DND-41 (cell line): ENCODE results near the gene GLS.

Experiments
- ATAC-seq: fragments of 200-7000 bp; cut with Tn5 transposase; 3 replicates; pipeline ENCODE4 v1.9.1; 2021; ENCODE audit warnings: low read depth; ENCODE audit not compliant: insufficient read depth
- DNase-seq: peaks from one replicate; pipeline ENCODE4 v3.0.0-alpha.2; 2020
- H2AFZ ChIP-seq: 2 replicates; pipeline ENCODE4 v1.6.0; 2012; ENCODE audit warnings: low read depth, low read length
- H3K27ac ChIP-seq: 2 replicates; pipeline ENCODE4 v1.5.1; 2012; ENCODE audit warnings: low read length, inconsistent platforms
- H3K27me3 ChIP-seq: fragments of 200-600 bp; sonication (generic); 2 replicates; pipeline ENCODE4 v1.6.0; 2012; ENCODE audit warnings: low read length, mild to moderate bottlenecking, inconsistent platforms; ENCODE audit not compliant: insufficient read depth, poor library complexity
- H3K36me3 ChIP-seq: 2 replicates; pipeline ENCODE4 v1.5.1; 2012; ENCODE audit warnings: low read length, inconsistent platforms; ENCODE audit not compliant: insufficient read depth
- H3K4me1 ChIP-seq: 2 replicates; pipeline ENCODE4 v1.5.1; 2012; ENCODE audit warnings: mild to moderate bottlenecking, low read length; ENCODE audit not compliant: insufficient read depth
- H3K4me2 ChIP-seq: 2 replicates; pipeline ENCODE4 v1.6.0; 2012; ENCODE audit warnings: mild to moderate bottlenecking, moderate library complexity, low read length, inconsistent platforms; ENCODE audit not compliant: insufficient read depth
- H3K4me3 ChIP-seq, 2 experiments: fragments of 200-600 bp in 1 of 2; shearing (Covaris generic) in 1 of 2; 2 replicates each; pipeline ENCODE4 v1.5.1; 2012 to 2016; ENCODE audit warnings: inconsistent platforms in 2 of 2, low read length in 2 of 2, mild to moderate bottlenecking in 2 of 2, low read depth in 1 of 2, moderate library complexity in 1 of 2
- H3K79me2 ChIP-seq: 2 replicates; pipeline ENCODE4 v1.6.0; 2012; ENCODE audit warnings: low read length, inconsistent platforms; ENCODE audit not compliant: insufficient read depth
- H3K9ac ChIP-seq: 2 replicates; pipeline ENCODE4 v1.6.0; 2012; ENCODE audit warnings: low read depth, mild to moderate bottlenecking, inconsistent platforms, low read length, moderate library complexity
- H3K9me3 ChIP-seq: 2 replicates; pipeline ENCODE4 v1.5.1; 2012; ENCODE audit warnings: low read length, moderate library complexity, mild to moderate bottlenecking, inconsistent platforms; ENCODE audit not compliant: insufficient read depth, severe bottlenecking
- H4K20me1 ChIP-seq: 2 replicates; pipeline ENCODE4 v1.6.0; 2012; ENCODE audit warnings: low read length; ENCODE audit not compliant: insufficient read depth
- CTCF ChIP-seq: IDR thresholded peaks from 2 replicates; pipeline ENCODE4 v1.5.1; 2012; ENCODE audit warnings: borderline replicate concordance, low read length, moderate library complexity, mild to moderate bottlenecking; ENCODE audit not compliant: poor library complexity, severe bottlenecking; ENCODE audit errors: extremely low read depth
- EZH2 ChIP-seq: IDR thresholded peaks from 3 replicates; pipeline ENCODE4 v1.6.1; 2012; ENCODE audit warnings: borderline replicate concordance, low read depth, mild to moderate bottlenecking, moderate library complexity, low read length, inconsistent platforms; ENCODE audit not compliant: severe bottlenecking

The GLS gene

GRCh38 chr2:190887089-190887488, 6.5 kb downstream of the GLS start:
- H3K27ac ChIP-seq = no peak overlapping the region
- H3K27me3 ChIP-seq = no peaks in the 10 kb centered on the region
- H3K4me1 ChIP-seq = peaks cover 58% of the 10 kb centered on the region
- H3K4me2 ChIP-seq = peak overlapping the region; percentile 47; the same call in 1 of the 2 replicates
- no peak overlapping the region for H2AFZ ChIP-seq
- H3K36me3 ChIP-seq = peaks cover 75% of the 10 kb centered on the region
- DNase-seq (no peak), ATAC-seq (no peak)
- H3K79me2 ChIP-seq = peaks cover 99% of the 10 kb centered on the region
- no peaks in the 10 kb centered on the region for H3K9me3 ChIP-seq
- H4K20me1 ChIP-seq = peaks cover 87% of the 10 kb centered on the region; the same call in 1 of the 2 replicates
- no peak overlapping the region for H3K9ac ChIP-seq
- no peak for TF ChIP-seq EZH2
- no peak for TF ChIP-seq CTCF
- H3K4me3 ChIP-seq = no peak overlapping the region; a peak in 1 of 4 replicates

GRCh38 chr2:190888449-190888848, 7.8 kb downstream of the GLS start:
- TF ChIP-seq CTCF (no peak), EZH2 (no peak)

GRCh38 chr2:190889175-190889943, 8.7 kb downstream of the GLS start:
- Histone ChIP-seq H2AFZ (no peak overlapping the region), H3K27me3 (no peaks in the 10 kb centered on the region), H3K9ac (no peak overlapping the region), H3K27ac (no peak overlapping the region), H3K4me1 (peaks cover 35% of the 10 kb centered on the region), H3K79me2 (peaks cover 99% of the 10 kb centered on the region), H3K9me3 (no peaks in the 10 kb centered on the region), H3K4me2 (peak overlapping the region; percentile 17; the same call in 1 of the 2 replicates), H4K20me1 (peaks cover 76% of the 10 kb centered on the region; the same call in 1 of the 2 replicates), H3K36me3 (peaks cover 71% of the 10 kb centered on the region), H3K4me3 (no peak overlapping the region)
- ATAC-seq = no peak
- no peak for TF ChIP-seq EZH2
- DNase-seq = no peak

More at GRCh38 chr2:190888449-190888848, 7.8 kb downstream of the GLS start:
- Histone ChIP-seq H3K27ac (no peak overlapping the region), H3K79me2 (peaks cover 99% of the 10 kb centered on the region), H4K20me1 (peaks cover 82% of the 10 kb centered on the region; the same call in 1 of the 2 replicates), H3K36me3 (peaks cover 75% of the 10 kb centered on the region), H3K9me3 (no peaks in the 10 kb centered on the region), H3K4me3 (no peak overlapping the region), H2AFZ (no peak overlapping the region), H3K4me2 (peak overlapping the region; percentile 47; the same call in 1 of the 2 replicates), H3K9ac (no peak overlapping the region), H3K4me1 (peaks cover 44% of the 10 kb centered on the region), H3K27me3 (no peaks in the 10 kb centered on the region)
- no peak for ATAC-seq
- DNase-seq = no peak

GRCh38 chr2:190891372-190891771, 10.8 kb downstream of the GLS start:
- Histone ChIP-seq H2AFZ (no peak overlapping the region), H3K36me3 (peaks cover 74% of the 10 kb centered on the region), H3K4me1 (peaks cover 16% of the 10 kb centered on the region; the same call in 1 of the 2 replicates), H3K27me3 (no peaks in the 10 kb centered on the region), H3K27ac (no peak overlapping the region), H3K79me2 (peaks cover 95% of the 10 kb centered on the region), H4K20me1 (peaks cover 68% of the 10 kb centered on the region; the same call in 1 of the 2 replicates), H3K4me3 (no peak overlapping the region), H3K4me2 (no peak overlapping the region), H3K9me3 (no peaks in the 10 kb centered on the region), H3K9ac (no peak overlapping the region)
- no peak for ATAC-seq
- TF ChIP-seq CTCF (no peak), EZH2 (no peak)
- no peak for DNase-seq
